Measurements from ENCODE around the gene FBRS. TPM values are rescaled to one million over a fixed set of nuclear protein-coding genes. Genes with fewer than 3 reads are reported as not detected.

The FBRS gene
- total and polyA plus RNA-seq, 2 of the 13 experiments (the other 11 are each of a cell fraction or from before 2014, with no cell fraction given) = 13.7 to 16.2 TPM

- intact Hi-C loops (cut with micrococcal nuclease; ENCODE audit: unreplicated experiment) = loop anchor here (2.0 to 5.0 kb wide), 2 partner anchors 13 to 73 kb away; no protein-coding TSS in a partner anchor
- CTCF ChIA-PET (ENCODE audit: low intra/inter-chr PET ratio, low total read pairs) = interaction anchor here (0.8 to 1.9 kb wide), 4 partner anchors 13 to 206 kb away, joined by 3 to 6 read pairs (median 4); partner anchors contain the start of gene DCTPP1
- peak; percentile 37; the same call in 1 of the 2 replicates for TF ChIP-seq HOXA3 (CRISPR knock-in tag; IDR thresholded peaks at IDR 0.05)
- TF ChIP-seq TRIM24 (CRISPR knock-in tag; IDR thresholded peaks at IDR 0.05) = no peak
- TF ChIP-seq ZNF724P (CRISPR knock-in tag; IDR thresholded peaks at IDR 0.05; ENCODE audit: borderline replicate concordance) = no peak
- peak; percentile 60; the same call in 1 of the 2 replicates for TF ChIP-seq ZNF292 (CRISPR knock-in tag; IDR thresholded peaks at IDR 0.05; ENCODE audit: borderline replicate concordance, low read depth)
- 0 out of 2 replicates have a peak, but pooled peaks have one; percentile 47 for TF ChIP-seq YEATS2 (CRISPR knock-in tag; IDR thresholded peaks at IDR 0.05; ENCODE audit: borderline replicate concordance)
- TF ChIP-seq IRF9 (CRISPR knock-in tag; IDR thresholded peaks at IDR 0.05; ENCODE audit: borderline replicate concordance) = peak; percentile 75; the same call in 1 of the 2 replicates
- no peak for TF ChIP-seq ELF4 (CRISPR knock-in tag; IDR thresholded peaks at IDR 0.05; ENCODE audit: borderline replicate concordance)
- no peak for TF ChIP-seq CENPX (CRISPR knock-in tag; IDR thresholded peaks at IDR 0.05)
- 0 out of 2 replicates have a peak, but pooled peaks have one; percentile 7 for TF ChIP-seq ZNF770 (CRISPR knock-in tag; IDR thresholded peaks at IDR 0.05)
- TF ChIP-seq ZBTB38 (CRISPR knock-in tag; IDR thresholded peaks at IDR 0.05) = peak; percentile 75
- TF ChIP-seq REXO4 (CRISPR knock-in tag; IDR thresholded peaks at IDR 0.05; ENCODE audit: borderline replicate concordance) = no peak
- no peak for TF ChIP-seq LRRFIP1 (CRISPR knock-in tag; conservative IDR thresholded peaks at IDR 0.05)
- no peak for TF ChIP-seq SP1 (IDR thresholded peaks at IDR 0.05)
- TF ChIP-seq SP1 (CRISPR knock-in tag; IDR thresholded peaks at IDR 0.05) = peak; percentile 56
- no peak for TF ChIP-seq KLF9 (CRISPR knock-in tag; IDR thresholded peaks at IDR 0.05; ENCODE audit: low read depth)
- no peak for TF ChIP-seq EED (CRISPR knock-in tag; IDR thresholded peaks at IDR 0.05)
- TF ChIP-seq MTF1 (CRISPR knock-in tag; IDR thresholded peaks at IDR 0.05) = no peak
- no peak for TF ChIP-seq NR0B2 (CRISPR knock-in tag; IDR thresholded peaks at IDR 0.05)
Observed at GRCh38 chr16:30615358-30616091, 42.7 kb upstream of the FBRS start.

More at GRCh38 chr16:30615358-30616091, 42.7 kb upstream of the FBRS start:
- ATAC-seq = peak; percentile 94
- Histone ChIP-seq H3K9me3 (ENCODE audit: low read length) (no peaks in the 10 kb centered on the region), H3K36me3 (replicated peaks in 1 of 2; ENCODE audit: control insufficient read depth in 1 of 2, insufficient read depth in 2 of 2, low read length in 2 of 2) (no peaks in the 10 kb centered on the region), H3K4me3 (replicated peaks in 1 of 3; ENCODE audit: insufficient read depth in 1 of 3, low read depth in 2 of 3, low read length in 3 of 3) (no peak overlapping the region), H3K27ac (ENCODE audit: extremely low read length, insufficient read depth, low read length) (no peak overlapping the region), H3K79me2 (ENCODE audit: insufficient read depth, low read length) (no peaks in the 10 kb centered on the region), H3K4me1 (ENCODE audit: insufficient read depth, low read length) (peaks cover 58% of the 10 kb centered on the region), H3K9ac (ENCODE audit: insufficient read depth, low read depth, low read length) (no peak overlapping the region), H4K20me1 (ENCODE audit: insufficient read depth, low read length) (no peaks in the 10 kb centered on the region), H3K4me2 (ENCODE audit: low read depth, low read length) (peak overlapping the region; percentile 48), H2AFZ (ENCODE audit: low read length) (no peak overlapping the region), H3K27me3 (ENCODE audit: control insufficient read depth in 1 of 2, insufficient read depth in 2 of 2, low read length in 2 of 2) (peaks cover 0 to 2% of the 10 kb centered on the region in 2 experiments; a peak in 1 of 5 replicates)
- POLR2A ChIA-PET = interaction anchor here (0.8 to 1.9 kb wide), 8 partner anchors 11 to 260 kb away, joined by 3 to 5 read pairs (median 4); partner anchors contain the start of genes CD2BP2, DCTPP1, FBRS and ZNF764
- in situ Hi-C loops (cut with HindIII; ENCODE audit: extremely low pct_ligation_motif_present, low pct_unique_long_range_greater_than_20kb) = loop anchor here (10.0 kb wide), 1 partner anchor 261 kb away; the partner anchor contains the start of gene CD2BP2
- no TSS peak for BruUV-seq (replicated peaks)
- peak; percentile 76 for DNase-seq (ENCODE audit: low spot score)
- no peak for FAIRE-seq
- 12% methylated on average over 12 of the region's 12 CpGs for WGBS (ENCODE audit: low lambda C conversion rate)
